H9 (cell line): ENCODE measurements around the gene RBPJL. TPM values are rescaled to one million over a fixed set of nuclear protein-coding genes. Genes with fewer than 3 reads are reported as not detected.
A peak's percentile ranks its signal among the peaks of the same experiment; 100 is the strongest.

Experiments
- DNase-seq: peaks from one replicate; pipeline ENCODE4 v3.0.0-alpha.2; 2017
- H2AFZ ChIP-seq: one replicate; pipeline ENCODE4 v1.6.1; 2013; ENCODE audit warnings: mild to moderate bottlenecking, low read length, control low read depth, moderate library complexity
- H2AK5ac ChIP-seq: 2 replicates; pipeline ENCODE4 v1.6.1; 2013; ENCODE audit warnings: low read length, control low read depth, mixed read lengths; ENCODE audit not compliant: insufficient read length
- H2BK120ac ChIP-seq: one replicate; pipeline ENCODE4 v1.6.1; 2013; ENCODE audit warnings: low read depth, mild to moderate bottlenecking, low read length, control low read depth, inconsistent platforms; ENCODE audit not compliant: poor library complexity, severe bottlenecking
- H2BK12ac ChIP-seq: 2 replicates; pipeline ENCODE4 v1.6.1; 2013; ENCODE audit warnings: low read length, control low read depth, mixed read lengths, low read depth; ENCODE audit not compliant: insufficient read length
- H2BK15ac ChIP-seq: 2 replicates; pipeline ENCODE4 v1.6.1; 2013; ENCODE audit warnings: low read depth, low read length, control low read depth
- H2BK20ac ChIP-seq: one replicate; pipeline ENCODE4 v1.6.1; 2013; ENCODE audit warnings: low read depth, mild to moderate bottlenecking, low read length, control low read depth, inconsistent platforms; ENCODE audit not compliant: poor library complexity, severe bottlenecking
- H2BK5ac ChIP-seq: 2 replicates; pipeline ENCODE4 v1.6.1; 2013; ENCODE audit warnings: low read length, control low read depth, mixed read lengths; ENCODE audit not compliant: insufficient read length
- H3K14ac ChIP-seq: 2 replicates; pipeline ENCODE4 v1.6.1; 2013; ENCODE audit warnings: low read length, control low read depth; ENCODE audit not compliant: insufficient read depth
- H3K18ac ChIP-seq: 2 replicates; pipeline ENCODE4 v1.6.1; 2013; ENCODE audit warnings: low read depth, mild to moderate bottlenecking, mixed read lengths, low read length, control low read depth; ENCODE audit not compliant: insufficient read length
- H3K23ac ChIP-seq: 2 replicates; pipeline ENCODE4 v1.6.1; 2013; ENCODE audit warnings: low read length, control low read depth, mixed read lengths, low read depth; ENCODE audit not compliant: insufficient read length
- H3K23me2 ChIP-seq: 2 replicates; pipeline ENCODE4 v1.6.1; 2013; ENCODE audit warnings: low read depth, mild to moderate bottlenecking, mixed read lengths, low read length, control low read depth; ENCODE audit not compliant: insufficient read length, poor library complexity, severe bottlenecking
- H3K27ac ChIP-seq: 2 replicates; pipeline ENCODE4 v1.5.1; 2013; ENCODE audit warnings: low read length, control low read depth, mixed read lengths, low read depth; ENCODE audit not compliant: insufficient read length
- H3K27me3 ChIP-seq: 2 replicates; pipeline ENCODE4 v1.6.1; 2013; ENCODE audit warnings: low read length, control low read depth, inconsistent platforms; ENCODE audit not compliant: insufficient read depth
- H3K4ac ChIP-seq: 2 replicates; pipeline ENCODE4 v1.6.1; 2013; ENCODE audit warnings: low read depth, mild to moderate bottlenecking, control low read depth, inconsistent platforms, low read length, moderate library complexity
- H3K4me1 ChIP-seq: 2 replicates; pipeline ENCODE4 v1.6.1; 2013; ENCODE audit warnings: low read length, control low read depth, inconsistent platforms; ENCODE audit not compliant: insufficient read depth
- H3K4me2 ChIP-seq: 2 replicates; pipeline ENCODE4 v1.6.1; 2013; ENCODE audit warnings: low read length, control low read depth, mixed read lengths; ENCODE audit not compliant: insufficient read length, insufficient read depth
- H3K56ac ChIP-seq: 2 replicates; pipeline ENCODE4 v1.6.1; 2013; ENCODE audit warnings: low read depth, mild to moderate bottlenecking, mixed read lengths, low read length, control low read depth; ENCODE audit not compliant: insufficient read length
- H3K79me1 ChIP-seq: 2 replicates; pipeline ENCODE4 v1.6.1; 2013; ENCODE audit warnings: low read depth, mild to moderate bottlenecking, moderate library complexity, low read length, control low read depth, inconsistent platforms; ENCODE audit not compliant: insufficient read depth, poor library complexity, severe bottlenecking
- H3K79me2 ChIP-seq: 2 replicates; pipeline ENCODE4 v1.6.1; 2013; ENCODE audit warnings: low read length, control low read depth, inconsistent platforms; ENCODE audit not compliant: insufficient read depth
- H3K9ac ChIP-seq: 2 replicates; pipeline ENCODE4 v1.6.1; 2013; ENCODE audit warnings: low read length, control low read depth, mixed read lengths; ENCODE audit not compliant: insufficient read length; ENCODE audit errors: extremely low read depth
- H3K9me3 ChIP-seq: one replicate; pipeline ENCODE4 v1.6.1; 2013; ENCODE audit warnings: low read depth, low read length, inconsistent platforms; ENCODE audit not compliant: control insufficient read depth
- H3T11ph ChIP-seq: one replicate; pipeline ENCODE4 v1.6.1; 2013; ENCODE audit warnings: mild to moderate bottlenecking, low read length, control low read depth, inconsistent platforms
- H4K20me1 ChIP-seq: one replicate; pipeline ENCODE4 v1.6.1; 2013; ENCODE audit not compliant: control insufficient read depth, insufficient read length, insufficient read depth
- H4K5ac ChIP-seq: 2 replicates; pipeline ENCODE4 v1.6.1; 2013; ENCODE audit warnings: low read depth, mild to moderate bottlenecking, mixed read lengths, low read length, control low read depth; ENCODE audit not compliant: insufficient read length
- H4K8ac ChIP-seq: replicated peaks from 2 replicates; pipeline ENCODE4 v1.6.1; 2013; ENCODE audit warnings: low read length, control low read depth, mixed read lengths, low read depth; ENCODE audit not compliant: insufficient read length
- H4K91ac ChIP-seq: 2 replicates; pipeline ENCODE4 v1.6.1; 2013; ENCODE audit warnings: low read depth, mild to moderate bottlenecking, moderate library complexity, mixed read lengths, low read length, control low read depth; ENCODE audit not compliant: insufficient read length
- H3K27ac Mint-ChIP-seq, 3 experiments: 2 replicates in 2 of 3; 3 replicates in 1 of 3; pipeline ENCODE4 v1.8.0; 2020 to 2021; ENCODE audit warnings: mixed read lengths in 3 of 3, mild to moderate bottlenecking in 1 of 3, moderate library complexity in 1 of 3
- H3K27me3 Mint-ChIP-seq: 2 replicates; pipeline ENCODE4 v1.8.0; 2021; ENCODE audit warnings: low read depth, mild to moderate bottlenecking, moderate library complexity, mixed read lengths
- H3K36me3 Mint-ChIP-seq, 3 experiments: 2 replicates in 2 of 3; 3 replicates in 1 of 3; pipeline ENCODE4 v1.8.0; 2020 to 2021; ENCODE audit warnings: low read depth in 3 of 3, mixed read lengths in 3 of 3; ENCODE audit not compliant: insufficient read depth in 1 of 3
- H3K4me1 Mint-ChIP-seq, 2 experiments: 2 replicates each; pipeline ENCODE4 v1.8.0; 2020; ENCODE audit warnings: mixed read lengths in 2 of 2
- H3K4me3 Mint-ChIP-seq, 2 experiments: 2 replicates in 1 of 2; 3 replicates in 1 of 2; pipeline ENCODE4 v1.8.0; 2020 to 2021; ENCODE audit warnings: mild to moderate bottlenecking in 2 of 2, mixed read lengths in 2 of 2, moderate library complexity in 1 of 2
- H3K9me3 Mint-ChIP-seq, 2 experiments: 2 replicates in 1 of 2; 3 replicates in 1 of 2; pipeline ENCODE4 v1.8.0; 2020; ENCODE audit warnings: mild to moderate bottlenecking in 2 of 2, mixed read lengths in 2 of 2, moderate library complexity in 1 of 2
- WGBS: extraction: QIAGEN DNeasy Blood & Tissue Kit; methylation state at CpG from one replicate; pipeline ENCODE4 v1.1.7; 2013; ENCODE audit warnings: missing lambda C conversion rate, low lambda C conversion rate, mixed read lengths; ENCODE audit not compliant: insufficient read length; ENCODE audit errors: extremely low coverage; 5-methylcytosine and 5-hydroxymethylcytosine counted together
- total RNA-seq: library from RNA; stranded (reverse); gene quantifications from 2 replicates; pipeline ENCODE4 v1.2.1, GENCODE V29; 2021
- TF ChIP-seq, protein P1 (sequence below): fragments of 200-600 bp; sonication (generic); conservative IDR thresholded peaks from 3 replicates; pipeline ENCODE4 v1.8.0; 2021; ENCODE audit warnings: antibody characterized with exemption, mild to moderate bottlenecking

RBPJL gene
- total RNA-seq, 1 experiment from 2014 or later = 0.28 TPM

GRCh38 chr20:45290677-45291355 is 15.8 kb upstream of the RBPJL start:
- Histone ChIP-seq H3K9ac (no peak overlapping the region), H3K18ac (no peak overlapping the region), H4K91ac (no peak overlapping the region), H2BK12ac (no peak overlapping the region), H4K8ac (no peak overlapping the region), H4K20me1 (no peaks in the 10 kb centered on the region), H3K27me3 (peaks cover 5% of the 10 kb centered on the region; the same call in 1 of the 2 replicates), H4K5ac (no peak overlapping the region), H3K9me3 (no peaks in the 10 kb centered on the region), H3K23me2 (peaks cover 7% of the 10 kb centered on the region), H3K4me2 (no peak overlapping the region), H2BK120ac (no peak overlapping the region), H3K4ac (no peak overlapping the region), H3K56ac (no peak overlapping the region), H2AFZ (no peak overlapping the region), H3T11ph (no peak overlapping the region), H2AK5ac (no peak overlapping the region), H3K79me1 (no peaks in the 10 kb centered on the region), H2BK15ac (no peak overlapping the region), H3K79me2 (no peaks in the 10 kb centered on the region), H2BK20ac (no peak overlapping the region), H3K27ac (no peak overlapping the region), H3K23ac (no peak overlapping the region), H2BK5ac (no peak overlapping the region), H3K4me1 (peaks cover 2% of the 10 kb centered on the region; the same call in 1 of the 2 replicates), H3K14ac (no peak overlapping the region)
- H3K36me3 Mint-ChIP-seq = peaks cover 5 to 15% (median 9%) of the 10 kb centered on the region in 3 experiments; a peak in 6 of 7 replicates
- no CpG with 5 or more reads among the region's 8 CpGs for WGBS
- TF ChIP-seq, protein P1, sequence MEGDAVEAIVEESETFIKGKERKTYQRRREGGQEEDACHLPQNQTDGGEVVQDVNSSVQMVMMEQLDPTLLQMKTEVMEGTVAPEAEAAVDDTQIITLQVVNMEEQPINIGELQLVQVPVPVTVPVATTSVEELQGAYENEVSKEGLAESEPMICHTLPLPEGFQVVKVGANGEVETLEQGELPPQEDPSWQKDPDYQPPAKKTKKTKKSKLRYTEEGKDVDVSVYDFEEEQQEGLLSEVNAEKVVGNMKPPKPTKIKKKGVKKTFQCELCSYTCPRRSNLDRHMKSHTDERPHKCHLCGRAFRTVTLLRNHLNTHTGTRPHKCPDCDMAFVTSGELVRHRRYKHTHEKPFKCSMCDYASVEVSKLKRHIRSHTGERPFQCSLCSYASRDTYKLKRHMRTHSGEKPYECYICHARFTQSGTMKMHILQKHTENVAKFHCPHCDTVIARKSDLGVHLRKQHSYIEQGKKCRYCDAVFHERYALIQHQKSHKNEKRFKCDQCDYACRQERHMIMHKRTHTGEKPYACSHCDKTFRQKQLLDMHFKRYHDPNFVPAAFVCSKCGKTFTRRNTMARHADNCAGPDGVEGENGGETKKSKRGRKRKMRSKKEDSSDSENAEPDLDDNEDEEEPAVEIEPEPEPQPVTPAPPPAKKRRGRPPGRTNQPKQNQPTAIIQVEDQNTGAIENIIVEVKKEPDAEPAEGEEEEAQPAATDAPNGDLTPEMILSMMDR = peak; percentile 91
- peaks cover 12 to 13% of the 10 kb centered on the region in 2 experiments for H3K4me1 Mint-ChIP-seq
- peak; percentile 87 for DNase-seq
- no peak overlapping the region for H3K27ac Mint-ChIP-seq
- H3K9me3 Mint-ChIP-seq = peaks cover 16 to 18% of the 10 kb centered on the region in 2 experiments
- H3K4me3 Mint-ChIP-seq = no peak overlapping the region
- peaks cover 59% of the 10 kb centered on the region for H3K27me3 Mint-ChIP-seq
